H1 (cell line): ENCODE data around the gene PTEN.

Experiments
- KDM1A ChIP-seq: fragments of 200-600, 300-600 bp; sonication (generic); IDR thresholded peaks from 2 replicates; pipeline ENCODE4 v1.7.1; 2016; ENCODE audit warnings: mild to moderate bottlenecking, low read length, borderline replicate concordance
- MAFK ChIP-seq: IDR thresholded peaks from 2 replicates; pipeline ENCODE4 v1.6.1; 2012; ENCODE audit warnings: low read depth, mild to moderate bottlenecking, improper control_type of control experiment, low read length
- POLR2A ChIP-seq, 2 experiments: IDR thresholded peaks; 1 replicate in 1 of 2; 2 replicates in 1 of 2; pipeline ENCODE4 v1.6.1; 2011; ENCODE audit warnings: low read depth in 2 of 2, low read length in 2 of 2, mild to moderate bottlenecking in 2 of 2; ENCODE audit errors: control extremely low read depth in 1 of 2
- POLR2AphosphoS5 ChIP-seq: IDR thresholded peaks from 2 replicates; pipeline ENCODE4 v1.6.1; 2011; ENCODE audit warnings: low read depth, low read length
- SIN3A ChIP-seq, 2 experiments: IDR thresholded peaks in 1 of 2; conservative IDR thresholded peaks in 1 of 2; 2 replicates each; pipeline ENCODE4 v1.6.1; 2011 to 2012; ENCODE audit warnings: low read length in 2 of 2, improper control_type of control experiment in 1 of 2, low read depth in 1 of 2, mild to moderate bottlenecking in 1 of 2
- TF ChIP-seq, protein P1 (sequence below), 3 experiments: IDR thresholded peaks; 1 replicate in 2 of 3; 2 replicates in 1 of 3; pipeline versions ENCODE4 v1.5.1 to v1.6.1; 2011; ENCODE audit warnings: low read length in 3 of 3, mild to moderate bottlenecking in 3 of 3, inconsistent platforms in 2 of 3, low read depth in 1 of 3, moderate library complexity in 1 of 3; ENCODE audit not compliant: insufficient read depth in 1 of 3; ENCODE audit errors: control extremely low read depth in 1 of 3
- TF ChIP-seq, protein P2 (sequence below): fragments of 300-600 bp; sonication (generic); IDR thresholded peaks from 2 replicates; pipeline ENCODE4 v1.7.1; 2012; ENCODE audit warnings: low read length, moderate library complexity, mild to moderate bottlenecking, inconsistent platforms; ENCODE audit not compliant: insufficient replicate concordance

DNA sequence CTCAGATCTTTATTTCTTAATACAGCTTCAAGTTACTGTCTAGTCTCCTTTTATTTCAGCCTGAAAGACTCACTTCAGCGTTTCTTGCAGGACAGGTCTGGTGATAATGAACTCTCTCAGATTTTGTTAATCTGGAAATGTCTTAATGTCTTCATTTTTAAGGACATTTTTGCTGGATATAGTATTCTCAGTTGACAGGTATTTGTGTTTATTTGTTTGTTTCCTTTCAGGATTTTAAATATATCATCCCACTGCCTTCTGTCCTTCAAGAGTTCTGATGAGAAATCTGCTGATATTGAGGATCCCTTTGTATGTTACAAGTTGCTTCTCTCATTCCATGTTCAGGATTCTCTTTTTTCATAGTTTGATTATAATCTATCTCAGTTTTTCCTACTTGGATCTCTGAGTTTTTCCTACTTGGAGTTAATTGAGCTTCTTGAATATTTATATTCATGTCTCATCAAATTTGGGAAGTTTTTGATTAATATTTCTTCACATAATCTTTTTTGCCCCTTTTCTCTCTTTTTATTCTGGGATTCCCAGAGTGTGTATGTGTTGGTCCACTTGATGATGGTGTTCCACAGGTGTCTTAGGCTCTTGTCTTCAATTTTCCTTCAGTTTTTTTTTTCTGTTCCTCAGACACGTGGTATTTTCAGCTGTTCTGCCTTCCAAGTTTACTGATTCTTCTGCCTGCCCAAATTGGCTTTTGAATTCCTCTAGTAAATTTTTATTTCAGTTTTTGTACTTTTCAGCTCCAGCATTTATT is 49.9 kb downstream of the PTEN start:
- TF ChIP-seq POLR2A (IDR thresholded peaks at IDR 0.05; ENCODE audit: control extremely low read depth in 1 of 2, low read depth in 2 of 2, low read length in 2 of 2) (no peak), MAFK (no peak), POLR2AphosphoS5 (no peak), SIN3A (conservative IDR thresholded peaks at IDR 0.05 in 1 of 2, IDR thresholded peaks at IDR 0.05 in 1 of 2; ENCODE audit: low read depth in 1 of 2, low read length in 2 of 2) (no peak), KDM1A (no peak)
- TF ChIP-seq, protein P1, sequence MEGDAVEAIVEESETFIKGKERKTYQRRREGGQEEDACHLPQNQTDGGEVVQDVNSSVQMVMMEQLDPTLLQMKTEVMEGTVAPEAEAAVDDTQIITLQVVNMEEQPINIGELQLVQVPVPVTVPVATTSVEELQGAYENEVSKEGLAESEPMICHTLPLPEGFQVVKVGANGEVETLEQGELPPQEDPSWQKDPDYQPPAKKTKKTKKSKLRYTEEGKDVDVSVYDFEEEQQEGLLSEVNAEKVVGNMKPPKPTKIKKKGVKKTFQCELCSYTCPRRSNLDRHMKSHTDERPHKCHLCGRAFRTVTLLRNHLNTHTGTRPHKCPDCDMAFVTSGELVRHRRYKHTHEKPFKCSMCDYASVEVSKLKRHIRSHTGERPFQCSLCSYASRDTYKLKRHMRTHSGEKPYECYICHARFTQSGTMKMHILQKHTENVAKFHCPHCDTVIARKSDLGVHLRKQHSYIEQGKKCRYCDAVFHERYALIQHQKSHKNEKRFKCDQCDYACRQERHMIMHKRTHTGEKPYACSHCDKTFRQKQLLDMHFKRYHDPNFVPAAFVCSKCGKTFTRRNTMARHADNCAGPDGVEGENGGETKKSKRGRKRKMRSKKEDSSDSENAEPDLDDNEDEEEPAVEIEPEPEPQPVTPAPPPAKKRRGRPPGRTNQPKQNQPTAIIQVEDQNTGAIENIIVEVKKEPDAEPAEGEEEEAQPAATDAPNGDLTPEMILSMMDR (IDR thresholded peaks at IDR 0.05; ENCODE audit: control extremely low read depth in 1 of 3, insufficient read depth in 1 of 3, low read depth in 1 of 3, low read length in 3 of 3): no peak
- TF ChIP-seq, protein P2, sequence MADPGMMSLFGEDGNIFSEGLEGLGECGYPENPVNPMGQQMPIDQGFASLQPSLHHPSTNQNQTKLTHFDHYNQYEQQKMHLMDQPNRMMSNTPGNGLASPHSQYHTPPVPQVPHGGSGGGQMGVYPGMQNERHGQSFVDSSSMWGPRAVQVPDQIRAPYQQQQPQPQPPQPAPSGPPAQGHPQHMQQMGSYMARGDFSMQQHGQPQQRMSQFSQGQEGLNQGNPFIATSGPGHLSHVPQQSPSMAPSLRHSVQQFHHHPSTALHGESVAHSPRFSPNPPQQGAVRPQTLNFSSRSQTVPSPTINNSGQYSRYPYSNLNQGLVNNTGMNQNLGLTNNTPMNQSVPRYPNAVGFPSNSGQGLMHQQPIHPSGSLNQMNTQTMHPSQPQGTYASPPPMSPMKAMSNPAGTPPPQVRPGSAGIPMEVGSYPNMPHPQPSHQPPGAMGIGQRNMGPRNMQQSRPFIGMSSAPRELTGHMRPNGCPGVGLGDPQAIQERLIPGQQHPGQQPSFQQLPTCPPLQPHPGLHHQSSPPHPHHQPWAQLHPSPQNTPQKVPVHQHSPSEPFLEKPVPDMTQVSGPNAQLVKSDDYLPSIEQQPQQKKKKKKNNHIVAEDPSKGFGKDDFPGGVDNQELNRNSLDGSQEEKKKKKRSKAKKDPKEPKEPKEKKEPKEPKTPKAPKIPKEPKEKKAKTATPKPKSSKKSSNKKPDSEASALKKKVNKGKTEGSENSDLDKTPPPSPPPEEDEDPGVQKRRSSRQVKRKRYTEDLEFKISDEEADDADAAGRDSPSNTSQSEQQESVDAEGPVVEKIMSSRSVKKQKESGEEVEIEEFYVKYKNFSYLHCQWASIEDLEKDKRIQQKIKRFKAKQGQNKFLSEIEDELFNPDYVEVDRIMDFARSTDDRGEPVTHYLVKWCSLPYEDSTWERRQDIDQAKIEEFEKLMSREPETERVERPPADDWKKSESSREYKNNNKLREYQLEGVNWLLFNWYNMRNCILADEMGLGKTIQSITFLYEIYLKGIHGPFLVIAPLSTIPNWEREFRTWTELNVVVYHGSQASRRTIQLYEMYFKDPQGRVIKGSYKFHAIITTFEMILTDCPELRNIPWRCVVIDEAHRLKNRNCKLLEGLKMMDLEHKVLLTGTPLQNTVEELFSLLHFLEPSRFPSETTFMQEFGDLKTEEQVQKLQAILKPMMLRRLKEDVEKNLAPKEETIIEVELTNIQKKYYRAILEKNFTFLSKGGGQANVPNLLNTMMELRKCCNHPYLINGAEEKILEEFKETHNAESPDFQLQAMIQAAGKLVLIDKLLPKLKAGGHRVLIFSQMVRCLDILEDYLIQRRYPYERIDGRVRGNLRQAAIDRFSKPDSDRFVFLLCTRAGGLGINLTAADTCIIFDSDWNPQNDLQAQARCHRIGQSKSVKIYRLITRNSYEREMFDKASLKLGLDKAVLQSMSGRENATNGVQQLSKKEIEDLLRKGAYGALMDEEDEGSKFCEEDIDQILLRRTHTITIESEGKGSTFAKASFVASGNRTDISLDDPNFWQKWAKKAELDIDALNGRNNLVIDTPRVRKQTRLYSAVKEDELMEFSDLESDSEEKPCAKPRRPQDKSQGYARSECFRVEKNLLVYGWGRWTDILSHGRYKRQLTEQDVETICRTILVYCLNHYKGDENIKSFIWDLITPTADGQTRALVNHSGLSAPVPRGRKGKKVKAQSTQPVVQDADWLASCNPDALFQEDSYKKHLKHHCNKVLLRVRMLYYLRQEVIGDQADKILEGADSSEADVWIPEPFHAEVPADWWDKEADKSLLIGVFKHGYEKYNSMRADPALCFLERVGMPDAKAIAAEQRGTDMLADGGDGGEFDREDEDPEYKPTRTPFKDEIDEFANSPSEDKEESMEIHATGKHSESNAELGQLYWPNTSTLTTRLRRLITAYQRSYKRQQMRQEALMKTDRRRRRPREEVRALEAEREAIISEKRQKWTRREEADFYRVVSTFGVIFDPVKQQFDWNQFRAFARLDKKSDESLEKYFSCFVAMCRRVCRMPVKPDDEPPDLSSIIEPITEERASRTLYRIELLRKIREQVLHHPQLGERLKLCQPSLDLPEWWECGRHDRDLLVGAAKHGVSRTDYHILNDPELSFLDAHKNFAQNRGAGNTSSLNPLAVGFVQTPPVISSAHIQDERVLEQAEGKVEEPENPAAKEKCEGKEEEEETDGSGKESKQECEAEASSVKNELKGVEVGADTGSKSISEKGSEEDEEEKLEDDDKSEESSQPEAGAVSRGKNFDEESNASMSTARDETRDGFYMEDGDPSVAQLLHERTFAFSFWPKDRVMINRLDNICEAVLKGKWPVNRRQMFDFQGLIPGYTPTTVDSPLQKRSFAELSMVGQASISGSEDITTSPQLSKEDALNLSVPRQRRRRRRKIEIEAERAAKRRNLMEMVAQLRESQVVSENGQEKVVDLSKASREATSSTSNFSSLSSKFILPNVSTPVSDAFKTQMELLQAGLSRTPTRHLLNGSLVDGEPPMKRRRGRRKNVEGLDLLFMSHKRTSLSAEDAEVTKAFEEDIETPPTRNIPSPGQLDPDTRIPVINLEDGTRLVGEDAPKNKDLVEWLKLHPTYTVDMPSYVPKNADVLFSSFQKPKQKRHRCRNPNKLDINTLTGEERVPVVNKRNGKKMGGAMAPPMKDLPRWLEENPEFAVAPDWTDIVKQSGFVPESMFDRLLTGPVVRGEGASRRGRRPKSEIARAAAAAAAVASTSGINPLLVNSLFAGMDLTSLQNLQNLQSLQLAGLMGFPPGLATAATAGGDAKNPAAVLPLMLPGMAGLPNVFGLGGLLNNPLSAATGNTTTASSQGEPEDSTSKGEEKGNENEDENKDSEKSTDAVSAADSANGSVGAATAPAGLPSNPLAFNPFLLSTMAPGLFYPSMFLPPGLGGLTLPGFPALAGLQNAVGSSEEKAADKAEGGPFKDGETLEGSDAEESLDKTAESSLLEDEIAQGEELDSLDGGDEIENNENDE: no peak
